ENCODE results near the gene GRID1.

Gene GRID1

DNA sequence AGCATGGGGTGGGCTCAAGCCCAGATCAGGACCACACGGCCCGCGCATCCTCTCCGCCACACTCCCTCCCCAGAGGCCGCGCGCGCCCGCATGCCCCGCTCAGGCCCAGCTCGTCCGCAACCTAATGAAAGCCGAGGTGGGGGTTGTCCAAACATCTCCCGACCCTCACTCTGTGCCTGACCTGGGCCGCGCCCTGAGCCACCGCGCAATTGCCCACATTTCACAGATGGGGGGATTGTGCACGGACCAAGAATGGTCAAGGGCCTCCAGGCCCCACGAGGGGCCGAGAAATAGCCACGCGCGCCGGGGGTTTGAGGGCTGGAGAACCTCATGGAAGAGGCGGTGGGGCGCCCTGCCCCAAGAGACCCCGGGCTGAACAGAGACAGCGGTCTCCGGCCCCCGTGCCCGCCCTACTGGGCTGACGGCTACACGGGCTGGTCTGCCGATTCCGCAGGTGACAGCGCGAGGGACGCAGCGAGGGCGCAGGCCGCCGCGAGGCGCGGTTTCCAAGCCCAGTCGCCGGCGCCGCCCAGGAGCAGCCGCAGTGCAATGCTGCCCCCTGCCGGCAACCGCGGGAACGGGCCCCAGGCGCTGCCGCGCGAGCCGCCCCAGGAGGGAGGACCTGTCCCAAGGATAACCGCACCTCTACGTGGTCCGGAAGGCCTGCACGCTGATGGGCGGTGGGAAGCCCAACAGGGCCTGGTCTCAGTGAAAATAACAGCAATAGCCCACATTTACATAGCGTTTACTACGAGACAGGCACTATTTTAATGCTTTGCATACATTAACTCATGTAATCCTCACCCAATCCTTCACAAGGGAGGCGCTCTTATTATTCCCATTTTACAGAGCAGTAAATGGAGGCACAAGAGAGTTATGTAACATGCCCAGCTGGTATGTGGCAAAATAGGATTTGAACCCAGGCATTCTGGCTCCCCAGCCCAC is 10.5 kb upstream of the GRID1 start:
- no peak overlapping the region for H2AFZ ChIP-seq (ENCODE audit: low read length)
- no peak overlapping the region for H3K9ac ChIP-seq (ENCODE audit: low read length)
- no peaks in the 10 kb centered on the region for H3K27me3 ChIP-seq (ENCODE audit: insufficient read depth, low read length)

DNA sequence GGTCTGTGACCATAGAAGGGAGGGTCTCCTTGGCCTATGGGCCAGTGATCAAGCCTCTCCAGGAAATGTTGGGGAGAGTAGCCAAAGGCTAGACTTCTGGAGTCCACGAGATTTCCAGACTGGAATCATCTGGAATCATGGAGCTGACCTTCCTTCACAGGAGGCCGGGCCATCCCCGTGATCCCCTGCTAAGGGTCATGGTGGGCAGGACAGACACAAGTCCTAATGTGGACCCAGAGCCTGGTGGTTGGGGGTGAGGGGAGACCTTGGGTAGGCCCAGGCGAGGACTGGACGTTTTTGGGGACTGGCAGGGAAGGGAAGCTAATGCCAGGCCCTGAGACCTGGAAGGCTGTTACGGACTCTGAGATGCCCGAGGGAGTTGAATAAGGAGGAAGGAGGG is 9.8 kb upstream of the GRID1 start:
- H2AFZ ChIP-seq (ENCODE audit: low read length), result no peak overlapping the region
- no peaks in the 10 kb centered on the region for H3F3A ChIP-seq (ENCODE audit: insufficient read depth, low read length)
- H4K20me1 ChIP-seq (ENCODE audit: insufficient read depth, low read length), result no peaks in the 10 kb centered on the region
- H3K9me3 ChIP-seq (ENCODE audit: low read length), result no peaks in the 10 kb centered on the region
- peaks cover 4% of the 10 kb centered on the region for H3K4me1 ChIP-seq (ENCODE audit: insufficient read depth, low read length, severe bottlenecking)
- no peaks in the 10 kb centered on the region for H3K36me3 ChIP-seq (ENCODE audit: insufficient read depth, low read length)
- no peaks in the 10 kb centered on the region for H3K79me2 ChIP-seq (ENCODE audit: insufficient read depth, low read length)
- no peak overlapping the region for H3K4me3 ChIP-seq (ENCODE audit: low read depth, low read length, poor library complexity, severe bottlenecking)
- no peak overlapping the region for H3K4me2 ChIP-seq (ENCODE audit: low read length)
- H3K27me3 ChIP-seq (ENCODE audit: insufficient read depth, low read length), result no peaks in the 10 kb centered on the region
- no peaks in the 10 kb centered on the region for H3K9me2 ChIP-seq (ENCODE audit: low read depth, low read length)
- H3K9ac ChIP-seq (ENCODE audit: low read length), result no peak overlapping the region
- no peak overlapping the region for H3K27ac ChIP-seq (ENCODE audit: low read depth, low read length, poor library complexity, severe bottlenecking)
- TF ChIP-seq, protein P1, sequence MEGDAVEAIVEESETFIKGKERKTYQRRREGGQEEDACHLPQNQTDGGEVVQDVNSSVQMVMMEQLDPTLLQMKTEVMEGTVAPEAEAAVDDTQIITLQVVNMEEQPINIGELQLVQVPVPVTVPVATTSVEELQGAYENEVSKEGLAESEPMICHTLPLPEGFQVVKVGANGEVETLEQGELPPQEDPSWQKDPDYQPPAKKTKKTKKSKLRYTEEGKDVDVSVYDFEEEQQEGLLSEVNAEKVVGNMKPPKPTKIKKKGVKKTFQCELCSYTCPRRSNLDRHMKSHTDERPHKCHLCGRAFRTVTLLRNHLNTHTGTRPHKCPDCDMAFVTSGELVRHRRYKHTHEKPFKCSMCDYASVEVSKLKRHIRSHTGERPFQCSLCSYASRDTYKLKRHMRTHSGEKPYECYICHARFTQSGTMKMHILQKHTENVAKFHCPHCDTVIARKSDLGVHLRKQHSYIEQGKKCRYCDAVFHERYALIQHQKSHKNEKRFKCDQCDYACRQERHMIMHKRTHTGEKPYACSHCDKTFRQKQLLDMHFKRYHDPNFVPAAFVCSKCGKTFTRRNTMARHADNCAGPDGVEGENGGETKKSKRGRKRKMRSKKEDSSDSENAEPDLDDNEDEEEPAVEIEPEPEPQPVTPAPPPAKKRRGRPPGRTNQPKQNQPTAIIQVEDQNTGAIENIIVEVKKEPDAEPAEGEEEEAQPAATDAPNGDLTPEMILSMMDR (IDR thresholded peaks at IDR 0.05; ENCODE audit: low read length), result no peak
- TF ChIP-seq EZH2 (IDR thresholded peaks at IDR 0.05; ENCODE audit: borderline replicate concordance, low read length), result no peak

More for the DNA sequence above, 10.5 kb upstream of the GRID1 start:
- Histone ChIP-seq H3K4me1 (ENCODE audit: insufficient read depth, low read length, severe bottlenecking) (peaks cover 4% of the 10 kb centered on the region), H3F3A (ENCODE audit: insufficient read depth, low read length) (no peaks in the 10 kb centered on the region), H3K9me3 (ENCODE audit: low read length) (no peaks in the 10 kb centered on the region), H3K4me3 (ENCODE audit: low read depth, low read length, poor library complexity, severe bottlenecking) (no peak overlapping the region), H3K36me3 (ENCODE audit: insufficient read depth, low read length) (no peaks in the 10 kb centered on the region), H3K4me2 (ENCODE audit: low read length) (no peak overlapping the region; the same call in 1 of the 2 replicates), H4K20me1 (ENCODE audit: insufficient read depth, low read length) (no peaks in the 10 kb centered on the region), H3K79me2 (ENCODE audit: insufficient read depth, low read length) (no peaks in the 10 kb centered on the region), H3K27ac (ENCODE audit: low read depth, low read length, poor library complexity, severe bottlenecking) (no peak overlapping the region), H3K9me2 (ENCODE audit: low read depth, low read length) (no peaks in the 10 kb centered on the region)
- TF ChIP-seq, protein P1 (IDR thresholded peaks at IDR 0.05; ENCODE audit: low read length), result peak; percentile 89
- no peak for TF ChIP-seq EZH2 (IDR thresholded peaks at IDR 0.05; ENCODE audit: borderline replicate concordance, low read length)

DNA sequence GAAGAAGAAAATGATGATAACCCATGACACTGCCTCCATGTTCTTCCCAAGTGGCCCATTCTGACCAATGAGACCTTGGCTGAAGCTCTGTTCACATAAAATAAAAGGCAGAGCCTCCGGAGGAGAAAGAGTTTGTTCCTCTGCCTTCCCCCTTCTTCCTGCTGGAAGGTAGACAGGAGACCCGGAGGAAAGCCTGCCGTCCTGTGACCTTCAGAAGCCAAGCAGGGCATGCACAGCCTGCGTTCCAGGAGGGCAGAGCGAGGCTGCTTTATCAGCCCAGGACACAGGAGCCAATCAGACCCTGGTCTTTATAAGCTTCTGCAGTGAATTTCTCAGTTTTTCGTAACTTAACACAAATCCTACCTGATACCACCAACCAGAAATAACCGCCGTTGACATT is 8.6 kb upstream of the GRID1 start:
- Histone ChIP-seq H3K4me3 (ENCODE audit: low read depth, low read length, poor library complexity, severe bottlenecking) (no peak overlapping the region), H3K27ac (ENCODE audit: low read depth, low read length, poor library complexity, severe bottlenecking) (no peak overlapping the region), H2AFZ (ENCODE audit: low read length) (no peak overlapping the region), H3K9me2 (ENCODE audit: low read depth, low read length) (no peaks in the 10 kb centered on the region), H3K27me3 (ENCODE audit: insufficient read depth, low read length) (no peaks in the 10 kb centered on the region; the same call in 1 of the 2 replicates), H4K20me1 (ENCODE audit: insufficient read depth, low read length) (no peaks in the 10 kb centered on the region), H3K4me1 (ENCODE audit: insufficient read depth, low read length, severe bottlenecking) (peaks cover 4% of the 10 kb centered on the region), H3K9ac (ENCODE audit: low read length) (no peak overlapping the region), H3K79me2 (ENCODE audit: insufficient read depth, low read length) (no peaks in the 10 kb centered on the region), H3K36me3 (ENCODE audit: insufficient read depth, low read length) (no peaks in the 10 kb centered on the region), H3K4me2 (ENCODE audit: low read length) (no peak overlapping the region), H3K9me3 (ENCODE audit: low read length) (no peaks in the 10 kb centered on the region), H3F3A (ENCODE audit: insufficient read depth, low read length) (no peaks in the 10 kb centered on the region)
- TF ChIP-seq, protein P1 (IDR thresholded peaks at IDR 0.05; ENCODE audit: low read length), result no peak
- no peak for TF ChIP-seq EZH2 (IDR thresholded peaks at IDR 0.05; ENCODE audit: borderline replicate concordance, low read length)
